Thyroid gland (tissue), 4 donors: ENCODE measurements around the gene ANKMY2. TPM values are rescaled to one million over a fixed set of nuclear protein-coding genes. Genes with fewer than 3 reads are reported as not detected.

Experiments used
- DNase-seq, 2 donors: peaks; one replicate each; pipeline ENCODE4 v3.0.0-alpha.2; 2019
- H3K27ac ChIP-seq, 3 donors: fragments of 200-600 bp; sonication (generic); 1 replicate in 2 of 3; 2 replicates in 1 of 3; pipeline ENCODE4 v1.5.1; 2016 to 2019; ENCODE audit warnings: mild to moderate bottlenecking in 1 of 3, moderate library complexity in 1 of 3
- H3K27me3 ChIP-seq: fragments of 200-600 bp; sonication (generic); one replicate; pipeline ENCODE4 v1.5.1; 2019
- H3K36me3 ChIP-seq, 2 donors: fragments of 200-600 bp; sonication (generic); one replicate each; pipeline ENCODE4 v1.5.1; 2016 to 2019
- H3K4me1 ChIP-seq, 2 donors: fragments of 200-600 bp; sonication (generic); one replicate each; pipeline ENCODE4 v1.5.1; 2017 to 2019
- H3K4me3 ChIP-seq, 3 donors: fragments of 200-600 bp; sonication (generic); replicated peaks in 1 of 3; 1 replicate in 2 of 3; 2 replicates in 1 of 3; pipeline ENCODE4 v1.5.1; 2016; ENCODE audit warnings: mild to moderate bottlenecking in 1 of 3
- H3K9me3 ChIP-seq: fragments of 200-600 bp; sonication (generic); one replicate; pipeline ENCODE4 v1.5.1; 2017
- CTCF ChIP-seq, 6 experiments: fragments of 200-600 bp in 3 of 6; fragments of 450-650 bp in 3 of 6; sonication (generic) in 3 of 6; IDR thresholded peaks; one replicate each; pipeline ENCODE4 v1.5.1; 2016 to 2019; ENCODE audit warnings: antibody characterized with exemption in 6 of 6, mild to moderate bottlenecking in 2 of 6, inconsistent platforms in 1 of 6, moderate library complexity in 1 of 6
- POLR2A ChIP-seq, 2 donors: fragments of 450-650 bp; IDR thresholded peaks; one replicate each; pipeline ENCODE4 v1.6.1; 2017; ENCODE audit warnings: antibody characterized with exemption in 2 of 2, mild to moderate bottlenecking in 2 of 2, moderate library complexity in 1 of 2
- WGBS, 2 donors: methylation state at CpG; one replicate each; pipeline ENCODE4 v1.1.5; 2017; 5-methylcytosine and 5-hydroxymethylcytosine counted together
- intact Hi-C: fragments of 100-400 bp; cut with DNase I; formaldehyde crosslinking; loops from one replicate; pipeline ENCODE4 v1.15.1; 2023
- total RNA-seq, 4 donors: library from RNA; depleted of rRNA; stranded (reverse); fragments of >200 nt; gene quantifications; one replicate each; pipeline ENCODE4 v1.2.3, GENCODE V29; 2016

ANKMY2 gene
- total RNA-seq, 4 donors from 2014 or later, result 21.2 to 35.1 (median 23.9) TPM

- Histone ChIP-seq H3K27me3 (no peaks in the 10 kb centered on the region), H3K4me1 (peaks cover 13 to 24% of the 10 kb centered on the region in 2 donors), H3K4me3 (no peak overlapping the region), H3K27ac (peak overlapping the region in 1 of 3 donors; percentile 57), H3K36me3 (no peaks in the 10 kb centered on the region), H3K9me3 (no peaks in the 10 kb centered on the region)
- DNase-seq, result no peak
- TF ChIP-seq POLR2A (IDR thresholded peaks at IDR 0.05), result no peak
- TF ChIP-seq CTCF (IDR thresholded peaks at IDR 0.05), result no peak
- 79 to 81% methylated on average over 7 of the region's 7 CpGs for WGBS, 2 donors
- intact Hi-C loops, result no loop called here
These were observed 7.0 kb downstream of the ANKMY2 start for GRCh38 chr7:16638282-16639280.

GRCh38 chr7:16637379-16637778 lies 8.2 kb downstream of the ANKMY2 start:
- H3K4me1 ChIP-seq, result peaks cover 13 to 22% of the 10 kb centered on the region in 2 donors
- no peak overlapping the region for H3K4me3 ChIP-seq
- peak in 1 of 2 donors; percentile 32 for DNase-seq
- H3K9me3 ChIP-seq, result no peaks in the 10 kb centered on the region
- intact Hi-C loops, result no loop called here
- TF ChIP-seq POLR2A (IDR thresholded peaks at IDR 0.05), result no peak
- TF ChIP-seq CTCF (IDR thresholded peaks at IDR 0.05), result no peak
- 58 to 60% methylated on average over 5 of the region's 5 CpGs for WGBS, 2 donors
- H3K36me3 ChIP-seq, result no peaks in the 10 kb centered on the region
- H3K27ac ChIP-seq, result peak overlapping the region; percentile 34 to 57 (median 50)
- H3K27me3 ChIP-seq, result no peaks in the 10 kb centered on the region

- intact Hi-C loops, result no loop called here
- TF ChIP-seq POLR2A (IDR thresholded peaks at IDR 0.05) (no peak), CTCF (IDR thresholded peaks at IDR 0.05) (no peak)
- Histone ChIP-seq H3K27ac (peak overlapping the region in 2 of 3 donors; percentile 34 to 57), H3K4me3 (no peak overlapping the region), H3K9me3 (no peaks in the 10 kb centered on the region), H3K36me3 (no peaks in the 10 kb centered on the region), H3K4me1 (peaks cover 13 to 22% of the 10 kb centered on the region in 2 donors), H3K27me3 (no peaks in the 10 kb centered on the region)
- 72 to 79% methylated on average over 1 of the region's 1 CpG for WGBS, 2 donors
- DNase-seq, result no peak
These were observed 8.9 kb downstream of the ANKMY2 start for GRCh38 chr7:16636555-16637101.

- peaks cover 13 to 22% of the 10 kb centered on the region in 2 donors for H3K4me1 ChIP-seq
- H3K9me3 ChIP-seq, result no peaks in the 10 kb centered on the region
- H3K27ac ChIP-seq, result no peak overlapping the region
- no peaks in the 10 kb centered on the region for H3K27me3 ChIP-seq
- intact Hi-C loops, result no loop called here
- TF ChIP-seq POLR2A (IDR thresholded peaks at IDR 0.05) (no peak), CTCF (IDR thresholded peaks at IDR 0.05) (no peak)
- 80 to 84% methylated on average over 4 of the region's 4 CpGs for WGBS, 2 donors
- no peak for DNase-seq
- no peaks in the 10 kb centered on the region for H3K36me3 ChIP-seq
- no peak overlapping the region for H3K4me3 ChIP-seq
These were observed 11.2 kb downstream of the ANKMY2 start for GRCh38 chr7:16634271-16634738.

- intact Hi-C loops, result no loop called here
- no peak for TF ChIP-seq CTCF (IDR thresholded peaks at IDR 0.05)
- no peak for TF ChIP-seq POLR2A (IDR thresholded peaks at IDR 0.05)
- no peak overlapping the region for H3K27ac ChIP-seq
- H3K36me3 ChIP-seq, result no peaks in the 10 kb centered on the region
- no peak overlapping the region for H3K4me3 ChIP-seq
- WGBS, 2 donors, result 57 to 62% methylated on average over 1 of the region's 1 CpG
- H3K27me3 ChIP-seq, result no peaks in the 10 kb centered on the region
- H3K4me1 ChIP-seq, result no peaks in the 10 kb centered on the region
- DNase-seq, result no peak
- no peaks in the 10 kb centered on the region for H3K9me3 ChIP-seq
These were observed 14.9 kb downstream of the ANKMY2 start for GRCh38 chr7:16630654-16631053.
